Measurements from ENCODE around the gene NMUR2.

GRCh38 chr5:152358861-152359568 lies 46.1 kb downstream of the NMUR2 start:
- no peak for TF ChIP-seq EP300 (IDR thresholded peaks at IDR 0.05; ENCODE audit: borderline replicate concordance)
- TF ChIP-seq TCF12 (IDR thresholded peaks at IDR 0.05; ENCODE audit: low read depth) = no peak
